ENCODE results near the gene RBMXL3.
"Not testable (repeated sequence)": the region's sequence is repeated elsewhere in the genome, so short reads cannot be mapped to it uniquely, and the experiment has no call there.

The RBMXL3 gene

DNA sequence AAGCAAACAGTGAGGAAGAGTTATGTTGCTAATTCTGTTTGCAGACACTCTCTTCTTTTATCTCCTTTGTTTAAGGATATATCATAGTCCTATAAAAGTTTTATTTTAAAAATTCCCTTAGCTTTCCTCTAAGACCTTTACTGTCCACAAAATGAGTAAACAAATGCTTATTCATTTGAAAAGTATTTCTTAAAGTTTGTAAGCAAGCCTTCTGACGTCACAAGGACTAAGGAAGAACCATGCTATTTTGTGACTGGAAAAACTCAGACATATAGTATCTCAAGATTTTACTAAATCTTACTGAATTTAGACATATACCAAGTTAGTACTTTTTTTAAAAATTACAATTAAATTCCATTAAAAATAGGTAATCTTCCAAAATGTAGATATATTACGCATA is 5.2 kb upstream of the RBMXL3 start:
- TF ChIP-seq ZFX (IDR thresholded peaks at IDR 0.05) (no peak), CTCF (conservative IDR thresholded peaks at IDR 0.05) (no peak)
- no peak overlapping the region for H3K27ac ChIP-seq

GRCh38 chrX:115189646-115190635 is 731 bp downstream of the RBMXL3 start:
- TF ChIP-seq ZFX (IDR thresholded peaks at IDR 0.05) (no peak), CTCF (conservative IDR thresholded peaks at IDR 0.05) (no peak)
- no peak overlapping the region for H3K27ac ChIP-seq

DNA sequence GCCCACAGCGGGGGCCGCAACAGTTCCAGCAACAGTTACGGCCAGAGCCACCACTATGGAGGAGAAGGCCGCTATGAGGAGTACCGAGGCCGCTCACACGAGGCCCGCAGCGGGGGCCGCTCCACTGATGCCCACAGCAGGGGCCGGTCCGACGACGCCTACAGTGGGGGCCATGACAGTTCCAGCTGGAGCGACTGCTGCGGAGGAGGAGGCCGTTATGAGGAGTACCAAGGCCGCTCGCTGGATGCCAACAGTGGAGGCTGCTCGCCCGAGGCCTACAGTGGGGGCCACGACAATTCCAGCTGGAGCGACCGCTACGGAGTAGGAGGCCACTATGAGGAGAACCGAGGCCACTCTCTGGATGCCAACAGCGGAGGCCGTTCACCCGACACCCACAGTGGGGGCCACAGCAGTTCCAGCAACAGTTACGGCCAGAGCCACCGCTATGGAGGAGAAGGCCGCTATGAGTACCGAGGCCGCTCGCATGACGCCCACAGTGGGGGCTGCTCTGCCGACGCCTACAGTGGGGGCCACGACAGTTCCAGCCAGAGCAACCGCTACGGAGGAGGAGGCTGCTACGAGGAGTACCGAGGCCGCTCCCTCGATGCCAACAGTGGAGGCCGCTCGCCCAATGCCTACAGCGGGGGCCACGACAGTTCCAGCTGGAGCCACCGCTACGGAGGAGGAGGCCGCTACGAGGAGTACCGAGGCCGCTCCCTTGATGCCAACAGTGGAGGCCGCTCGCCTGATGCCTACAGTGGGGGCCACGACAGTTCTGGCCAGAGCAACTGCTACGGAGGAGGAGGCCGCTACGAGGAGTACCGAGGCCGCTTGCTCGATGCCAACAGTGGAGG is 1.7 kb downstream of the RBMXL3 start:
- no peak for TF ChIP-seq ZFX (IDR thresholded peaks at IDR 0.05)
- TF ChIP-seq CTCF (conservative IDR thresholded peaks at IDR 0.05) = no peak

GRCh38 chrX:115191490-115192243 is 2.5 kb downstream of the RBMXL3 start:
- no peak overlapping the region for H3K27ac ChIP-seq
- no peak for TF ChIP-seq ZFX (IDR thresholded peaks at IDR 0.05)
- no peak for TF ChIP-seq CTCF (conservative IDR thresholded peaks at IDR 0.05)

More for the DNA sequence above, 1.7 kb downstream of the RBMXL3 start:
- no peak overlapping the region for H3K27ac ChIP-seq

- H3K27ac ChIP-seq = no peak overlapping the region
- no peak for TF ChIP-seq CTCF (conservative IDR thresholded peaks at IDR 0.05)
These were observed 3.1 kb downstream of the RBMXL3 start for GRCh38 chrX:115192244-115192700.

DNA sequence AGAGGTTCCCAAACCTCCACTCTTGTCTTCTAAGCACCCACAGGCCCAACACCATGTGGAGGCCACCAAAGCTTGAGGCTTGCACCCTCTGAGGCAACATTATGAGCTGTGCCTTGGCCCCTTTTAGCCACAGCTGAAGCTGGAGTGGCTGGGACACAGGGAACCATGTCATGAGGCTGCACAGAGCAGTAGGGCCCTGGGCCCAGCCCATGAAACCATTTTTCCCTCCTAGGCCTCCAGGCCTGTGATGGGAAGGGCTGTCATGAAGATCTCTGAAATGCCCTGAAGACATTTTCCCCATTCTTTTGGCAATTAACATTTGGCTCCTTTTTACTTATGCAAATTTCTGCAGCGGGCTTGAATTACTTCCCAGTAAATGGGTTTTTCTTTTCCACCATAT is 14.8 kb downstream of the RBMXL3 start:
- H3K27ac ChIP-seq = no peak overlapping the region
- TF ChIP-seq ZFX (IDR thresholded peaks at IDR 0.05) (no peak), CTCF (conservative IDR thresholded peaks at IDR 0.05) (no peak)

DNA sequence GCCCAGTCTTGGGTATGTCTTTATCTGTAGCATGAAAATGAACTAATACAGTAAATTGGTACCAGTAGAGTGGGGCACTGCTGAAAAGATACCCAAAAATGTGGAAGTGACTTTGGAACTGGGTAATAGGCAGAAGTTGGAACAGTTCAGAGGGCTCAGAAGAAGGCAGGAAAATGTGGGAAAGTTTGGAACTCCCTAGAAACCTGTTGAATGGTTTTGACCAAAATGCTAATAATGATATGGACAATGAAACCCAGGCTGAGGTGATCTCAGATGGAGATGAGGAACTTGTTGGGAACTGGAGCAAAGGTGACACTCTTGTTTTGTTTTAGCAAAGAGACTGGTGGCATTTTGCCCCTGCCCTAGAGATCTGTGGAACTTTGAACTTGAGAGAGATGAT is 20.3 kb downstream of the RBMXL3 start:
- not testable (repeated sequence) for H3K27ac ChIP-seq
